ENCODE measurements around the gene HLA-DQB1. TPM values are rescaled to one million over a fixed set of nuclear protein-coding genes. Genes with fewer than 3 reads are reported as not detected.
A peak's percentile ranks its signal among the peaks of the same experiment; 100 is the strongest.
"Not testable (repeated sequence)": the region's sequence is repeated elsewhere in the genome, so short reads cannot be mapped to it uniquely, and the experiment has no call there.

HLA-DQB1 gene
- total RNA-seq, 5 donors from 2014 or later (not counting 1 experiment from before 2014, with no cell fraction given), result 4.2 to 28.1 (median 17.0) TPM

GRCh38 chr6:32679492-32679891 lies 13.0 kb upstream of the HLA-DQB1 start:
- WGBS (ENCODE audit: insufficient coverage), result 40% methylated on average over 1 of the region's 4 CpGs
- no peak overlapping the region for H3K4me3 ChIP-seq (ENCODE audit: control insufficient read depth in 1 of 2, extremely low read depth in 1 of 2, low read length in 1 of 2)
- H3K27me3 Mint-ChIP-seq, result peaks cover 0 to 4% of the 10 kb centered on the region in 2 donors

GRCh38 chr6:32674123-32674522 lies 7.7 kb upstream of the HLA-DQB1 start:
- DNase-seq; POLR2A ChIA-PET; CTCF ChIA-PET; H3K27me3 ChIP-seq (replicated peaks in 1 of 2; ENCODE audit: control insufficient read depth in 2 of 2, extremely low read depth in 1 of 2, insufficient read depth in 2 of 2, low read length in 1 of 2); H3K27ac ChIP-seq (ENCODE audit: low read length); H3K36me3 Mint-ChIP-seq; H3K4me1 ChIP-seq (ENCODE audit: control insufficient read depth in 1 of 2, extremely low read depth in 1 of 2, insufficient read depth in 2 of 2, low read length in 2 of 2); H3K4me1 Mint-ChIP-seq; ATAC-seq (replicated peaks in 1 of 4); H3K36me3 ChIP-seq (ENCODE audit: control insufficient read depth in 2 of 2, extremely low read depth in 1 of 2, insufficient read depth in 1 of 2, low read length in 1 of 2); H3K4me3 Mint-ChIP-seq; H3K9me3 ChIP-seq; H3K27ac Mint-ChIP-seq; H3K4me3 ChIP-seq (ENCODE audit: control insufficient read depth in 1 of 2, extremely low read depth in 1 of 2, low read length in 1 of 2); H3K27me3 Mint-ChIP-seq: not testable (repeated sequence)
- peaks cover 16 to 22% (median 20%) of the 10 kb centered on the region in 3 donors for H3K9me3 Mint-ChIP-seq
- WGBS (ENCODE audit: insufficient coverage), result no CpG with 5 or more reads among the region's 7 CpGs

More at GRCh38 chr6:32679492-32679891, 13.0 kb upstream of the HLA-DQB1 start:
- Histone ChIP-seq H3K27ac (ENCODE audit: low read length) (no peak overlapping the region), H3K36me3 (ENCODE audit: control insufficient read depth in 2 of 2, extremely low read depth in 1 of 2, insufficient read depth in 1 of 2, low read length in 1 of 2) (no peaks in the 10 kb centered on the region), H3K9me3 (no peaks in the 10 kb centered on the region), H3K4me1 (ENCODE audit: control insufficient read depth in 1 of 2, extremely low read depth in 1 of 2, insufficient read depth in 2 of 2, low read length in 2 of 2) (no peaks in the 10 kb centered on the region), H3K27me3 (replicated peaks in 1 of 2; ENCODE audit: control insufficient read depth in 2 of 2, extremely low read depth in 1 of 2, insufficient read depth in 2 of 2, low read length in 1 of 2) (peaks cover 0 to 2% of the 10 kb centered on the region in 2 experiments)
- ATAC-seq (replicated peaks in 1 of 4), result no peak
- Mint-ChIP-seq H3K36me3 (peaks cover 5% of the 10 kb centered on the region), H3K27ac (no peak overlapping the region), H3K9me3 (peaks cover 9 to 23% (median 11%) of the 10 kb centered on the region in 3 donors), H3K4me3 (no peak overlapping the region), H3K4me1 (peaks cover 0 to 7% (median 5%) of the 10 kb centered on the region in 3 donors)
- CTCF ChIA-PET, result no interaction called here
- DNase-seq, result no peak
- POLR2A ChIA-PET, result no interaction called here

- Mint-ChIP-seq H3K4me1 (peaks cover 17 to 26% (median 22%) of the 10 kb centered on the region in 3 donors), H3K9me3 (peaks cover 5 to 14% (median 7%) of the 10 kb centered on the region in 3 donors)
- H3K27me3 ChIP-seq (replicated peaks in 1 of 2; ENCODE audit: control insufficient read depth in 2 of 2, extremely low read depth in 1 of 2, insufficient read depth in 2 of 2, low read length in 1 of 2); H3K4me1 ChIP-seq (ENCODE audit: control insufficient read depth in 1 of 2, extremely low read depth in 1 of 2, insufficient read depth in 2 of 2, low read length in 2 of 2); H3K27ac ChIP-seq (ENCODE audit: low read length); ATAC-seq (replicated peaks in 1 of 4); H3K36me3 Mint-ChIP-seq; H3K4me3 ChIP-seq (ENCODE audit: control insufficient read depth in 1 of 2, extremely low read depth in 1 of 2, low read length in 1 of 2); H3K4me3 Mint-ChIP-seq; POLR2A ChIA-PET; H3K27ac Mint-ChIP-seq; H3K27me3 Mint-ChIP-seq; H3K36me3 ChIP-seq (ENCODE audit: control insufficient read depth in 2 of 2, extremely low read depth in 1 of 2, insufficient read depth in 1 of 2, low read length in 1 of 2); H3K9me3 ChIP-seq; DNase-seq: not testable (repeated sequence)
- WGBS (ENCODE audit: insufficient coverage), result no CpG with 5 or more reads among the region's 2 CpGs
- CTCF ChIA-PET, result interaction anchor here in 1 of 2 donors (0.6 kb wide), 1 partner anchor 52 kb away, joined by 4 read pairs; no protein-coding TSS in a partner anchor
These were observed 5.5 kb upstream of the HLA-DQB1 start for GRCh38 chr6:32671908-32672307.

GRCh38 chr6:32669893-32670292 lies 3.4 kb upstream of the HLA-DQB1 start:
- H3K36me3 Mint-ChIP-seq, result no peaks in the 10 kb centered on the region
- H3K4me1 ChIP-seq (ENCODE audit: control insufficient read depth in 1 of 2, extremely low read depth in 1 of 2, insufficient read depth in 2 of 2, low read length in 2 of 2), result peaks cover 10 to 13% of the 10 kb centered on the region in 2 experiments
- no peaks in the 10 kb centered on the region for H3K27me3 ChIP-seq (replicated peaks in 1 of 2; ENCODE audit: control insufficient read depth in 2 of 2, extremely low read depth in 1 of 2, insufficient read depth in 2 of 2, low read length in 1 of 2)
- peaks cover 5 to 21% of the 10 kb centered on the region in 2 donors for H3K27me3 Mint-ChIP-seq
- H3K27ac Mint-ChIP-seq, result no peak overlapping the region
- H3K4me3 ChIP-seq (ENCODE audit: control insufficient read depth in 1 of 2, extremely low read depth in 1 of 2, low read length in 1 of 2), result no peak overlapping the region
- no peak for DNase-seq
- H3K4me1 Mint-ChIP-seq, result peaks cover 34 to 45% (median 40%) of the 10 kb centered on the region in 3 donors
- H3K36me3 ChIP-seq (ENCODE audit: control insufficient read depth in 2 of 2, extremely low read depth in 1 of 2, insufficient read depth in 1 of 2, low read length in 1 of 2), result no peaks in the 10 kb centered on the region
- H3K9me3 ChIP-seq, result no peaks in the 10 kb centered on the region
- no peak overlapping the region for H3K27ac ChIP-seq (ENCODE audit: low read length)
- CTCF ChIA-PET, result no interaction called here
- peaks cover 5 to 12% (median 7%) of the 10 kb centered on the region in 3 donors for H3K9me3 Mint-ChIP-seq
- ATAC-seq (replicated peaks in 1 of 4), result no peak
- POLR2A ChIA-PET, result interaction anchor here in 1 of 2 donors (0.6 kb wide), 1 partner anchor 8 kb away, joined by 3 read pairs; no protein-coding TSS in a partner anchor
- H3K4me3 Mint-ChIP-seq, result no peak overlapping the region

- Mint-ChIP-seq H3K4me1 (peaks cover 34 to 48% (median 44%) of the 10 kb centered on the region in 3 donors), H3K27me3 (peaks cover 5 to 21% of the 10 kb centered on the region in 2 donors)
- WGBS (ENCODE audit: insufficient coverage), result 82% methylated on average over 2 of the region's 4 CpGs
These were observed 2.8 kb upstream of the HLA-DQB1 start for GRCh38 chr6:32669240-32669639.

GRCh38 chr6:32668226-32668747 lies 1.8 kb upstream of the HLA-DQB1 start:
- no peaks in the 10 kb centered on the region for H3K36me3 Mint-ChIP-seq
- WGBS (ENCODE audit: insufficient coverage), result 48% methylated on average over 3 of the region's 5 CpGs
- ChIA-PET POLR2A (no interaction called here), CTCF (interaction anchor here in 1 of 2 donors (1.0 kb wide), 1 partner anchor 46 kb away, joined by 3 read pairs; no protein-coding TSS in a partner anchor)
- ATAC-seq (replicated peaks in 1 of 4) (peak; percentile 73 to 81 (median 76)), DNase-seq (peak in 25 of 35 experiments; percentile 3 to 69 (median 36))
- Histone ChIP-seq H3K36me3 (ENCODE audit: control insufficient read depth in 2 of 2, extremely low read depth in 1 of 2, insufficient read depth in 1 of 2, low read length in 1 of 2) (no peaks in the 10 kb centered on the region), H3K27ac (ENCODE audit: low read length) (no peak overlapping the region), H3K27me3 (replicated peaks in 1 of 2; ENCODE audit: control insufficient read depth in 2 of 2, extremely low read depth in 1 of 2, insufficient read depth in 2 of 2, low read length in 1 of 2) (no peaks in the 10 kb centered on the region), H3K9me3 (no peaks in the 10 kb centered on the region), H3K4me1 (ENCODE audit: control insufficient read depth in 1 of 2, extremely low read depth in 1 of 2, insufficient read depth in 2 of 2, low read length in 2 of 2) (peaks cover 10 to 13% of the 10 kb centered on the region in 2 experiments), H3K4me3 (ENCODE audit: control insufficient read depth in 1 of 2, extremely low read depth in 1 of 2, low read length in 1 of 2) (no peak overlapping the region)
- peaks cover 3 to 5% (median 4%) of the 10 kb centered on the region in 3 donors for H3K9me3 Mint-ChIP-seq
- H3K27ac Mint-ChIP-seq, result peak overlapping the region; percentile 43 to 46
- H3K4me1 Mint-ChIP-seq, result peaks cover 34 to 51% (median 46%) of the 10 kb centered on the region in 3 donors
- H3K4me3 Mint-ChIP-seq, result peak overlapping the region in 1 of 3 donors; percentile 9
- peaks cover 5 to 21% of the 10 kb centered on the region in 2 donors for H3K27me3 Mint-ChIP-seq

More at GRCh38 chr6:32669240-32669639, 2.8 kb upstream of the HLA-DQB1 start:
- Mint-ChIP-seq H3K36me3 (no peaks in the 10 kb centered on the region), H3K27ac (no peak overlapping the region), H3K4me3 (no peak overlapping the region), H3K9me3 (peaks cover 5 to 11% (median 6%) of the 10 kb centered on the region in 3 donors)
- ChIA-PET CTCF (interaction anchor here in 1 of 2 donors (0.6 kb wide), 1 partner anchor 418 kb away, joined by 4 read pairs; no protein-coding TSS in a partner anchor), POLR2A (interaction anchor here in 1 of 2 donors (0.6 kb wide), 1 partner anchor 9 kb away, joined by 3 read pairs; no protein-coding TSS in a partner anchor)
- no peak for ATAC-seq (replicated peaks in 1 of 4)
- no peaks in the 10 kb centered on the region for H3K27me3 ChIP-seq (replicated peaks in 1 of 2; ENCODE audit: control insufficient read depth in 2 of 2, extremely low read depth in 1 of 2, insufficient read depth in 2 of 2, low read length in 1 of 2)
- no peak for DNase-seq
- H3K27ac ChIP-seq (ENCODE audit: low read length), result no peak overlapping the region
- H3K36me3 ChIP-seq (ENCODE audit: control insufficient read depth in 2 of 2, extremely low read depth in 1 of 2, insufficient read depth in 1 of 2, low read length in 1 of 2), result no peaks in the 10 kb centered on the region
- H3K9me3 ChIP-seq, result no peaks in the 10 kb centered on the region
- H3K4me3 ChIP-seq (ENCODE audit: control insufficient read depth in 1 of 2, extremely low read depth in 1 of 2, low read length in 1 of 2), result no peak overlapping the region
- peaks cover 10 to 13% of the 10 kb centered on the region in 2 experiments for H3K4me1 ChIP-seq (ENCODE audit: control insufficient read depth in 1 of 2, extremely low read depth in 1 of 2, insufficient read depth in 2 of 2, low read length in 2 of 2)

Data from T-cell (primary cell).